DND-41 (cell line): ENCODE measurements around the gene PLAC9.

Source experiments
- EZH2 ChIP-seq: IDR thresholded peaks from 3 replicates; pipeline ENCODE4 v1.6.1; 2012; ENCODE audit warnings: borderline replicate concordance, low read depth, mild to moderate bottlenecking, moderate library complexity, low read length, inconsistent platforms; ENCODE audit not compliant: severe bottlenecking
- TF ChIP-seq, protein P1 (sequence below): IDR thresholded peaks from 2 replicates; pipeline ENCODE4 v1.5.1; 2012; ENCODE audit warnings: borderline replicate concordance, low read length, moderate library complexity, mild to moderate bottlenecking; ENCODE audit not compliant: poor library complexity, severe bottlenecking; ENCODE audit errors: extremely low read depth

DNA sequence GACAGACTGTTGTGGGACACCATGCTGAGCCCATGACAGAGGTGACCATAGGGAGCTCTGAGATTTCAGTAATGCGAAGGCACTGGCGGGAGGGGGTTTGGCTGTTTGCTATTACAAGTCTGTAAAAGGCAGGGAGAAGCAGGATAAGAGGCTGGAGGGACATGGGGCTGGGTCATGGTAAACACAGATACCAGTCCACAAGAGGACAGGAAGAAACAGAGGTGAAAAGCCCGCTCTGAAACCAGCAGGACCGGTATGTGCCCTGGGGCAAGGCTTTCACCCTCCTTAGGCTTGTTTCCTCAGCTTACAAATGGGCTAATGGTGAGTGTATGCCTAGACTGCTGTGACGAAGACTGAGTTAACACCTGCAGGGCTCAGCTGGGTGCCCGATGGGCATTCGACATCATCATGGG is 38.7 kb downstream of the PLAC9 start:
- TF ChIP-seq, protein P1, sequence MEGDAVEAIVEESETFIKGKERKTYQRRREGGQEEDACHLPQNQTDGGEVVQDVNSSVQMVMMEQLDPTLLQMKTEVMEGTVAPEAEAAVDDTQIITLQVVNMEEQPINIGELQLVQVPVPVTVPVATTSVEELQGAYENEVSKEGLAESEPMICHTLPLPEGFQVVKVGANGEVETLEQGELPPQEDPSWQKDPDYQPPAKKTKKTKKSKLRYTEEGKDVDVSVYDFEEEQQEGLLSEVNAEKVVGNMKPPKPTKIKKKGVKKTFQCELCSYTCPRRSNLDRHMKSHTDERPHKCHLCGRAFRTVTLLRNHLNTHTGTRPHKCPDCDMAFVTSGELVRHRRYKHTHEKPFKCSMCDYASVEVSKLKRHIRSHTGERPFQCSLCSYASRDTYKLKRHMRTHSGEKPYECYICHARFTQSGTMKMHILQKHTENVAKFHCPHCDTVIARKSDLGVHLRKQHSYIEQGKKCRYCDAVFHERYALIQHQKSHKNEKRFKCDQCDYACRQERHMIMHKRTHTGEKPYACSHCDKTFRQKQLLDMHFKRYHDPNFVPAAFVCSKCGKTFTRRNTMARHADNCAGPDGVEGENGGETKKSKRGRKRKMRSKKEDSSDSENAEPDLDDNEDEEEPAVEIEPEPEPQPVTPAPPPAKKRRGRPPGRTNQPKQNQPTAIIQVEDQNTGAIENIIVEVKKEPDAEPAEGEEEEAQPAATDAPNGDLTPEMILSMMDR = no peak
- no peak for TF ChIP-seq EZH2
